HCT116 (cell line): Measurements from ENCODE around the gene PEAK3. TPM values are rescaled to one million over a fixed set of nuclear protein-coding genes. Genes with fewer than 3 reads are reported as not detected.

Experiments
- ATAC-seq: fragments of 200-7000 bp; cut with Tn5 transposase; 2 replicates; pipeline ENCODE4 v1.9.1; 2020; ENCODE audit warnings: mild to moderate bottlenecking, moderate library complexity
- BruUV-seq: library from RNA; stranded (reverse); fragments of 400-500 nt; replicated peaks from 2 replicates; lab custom pipeline; 2021; lab: Mats Ljungman, UMichigan
- CTCF ChIA-PET: fragments of 300-600 bp; sonication (Branson Sonifier 250); formaldehyde crosslinking; loops from one replicate; lab custom pipeline; 2021; ENCODE audit warnings: antibody characterized with exemption; lab: Charles Lee
- POLR2A ChIA-PET: fragments of 300-600, 350-600 bp; sonication (Branson Sonifier 250); formaldehyde crosslinking; loops from one replicate; lab custom pipeline; 2021; ENCODE audit warnings: antibody characterized with exemption; lab: Charles Lee
- RAD21 ChIA-PET, 2 experiments: fragments of 300-600 bp; sonication (Branson Sonifier 250); formaldehyde crosslinking; loops; one replicate each; lab custom pipeline; 2023; ENCODE audit warnings: low total read pairs in 2 of 2; ENCODE audit not compliant: uncharacterized antibody in 2 of 2, unreplicated experiment in 2 of 2, low non-redundant PET in 1 of 2; lab: Charles Lee
- DNase-seq: peaks from one replicate; pipeline ENCODE4 v3.0.0-alpha.2; 2010; ENCODE audit warnings: low read depth, low spot score
- H2AFZ ChIP-seq: fragments of 200-600 bp; shearing (Covaris generic), sonication (generic); 2 replicates; pipeline ENCODE4 v1.6.1; 2017; ENCODE audit warnings: low read depth, mixed run types, mixed read lengths, antibody characterized with exemption, low read length; ENCODE audit not compliant: poor library complexity, severe bottlenecking
- H3K27ac ChIP-seq: 2 replicates; pipeline ENCODE4 v1.5.1; 2012; ENCODE audit warnings: low read depth, low read length
- H3K27me3 ChIP-seq: fragments of 200-600 bp; sonication (generic); 2 replicates; pipeline ENCODE4 v1.6.1; 2016; ENCODE audit warnings: mixed run types, low read length, mixed read lengths; ENCODE audit not compliant: insufficient read depth
- H3K36me3 ChIP-seq, 2 experiments: fragments of 200-500 bp in 1 of 2; fragments of 200-600 bp in 1 of 2; sonication (Bioruptor generic) in 1 of 2; sonication (generic) in 1 of 2; 2 replicates each; pipeline versions ENCODE4 v1.5.1 to v1.6.1; 2014 to 2016; ENCODE audit warnings: low read length in 2 of 2, inconsistent platforms in 1 of 2, mixed read lengths in 1 of 2, mixed run types in 1 of 2; ENCODE audit not compliant: insufficient read depth in 2 of 2, control insufficient read depth in 1 of 2
- H3K4me1 ChIP-seq, 2 experiments: fragments of 200-600 bp in 1 of 2; sonication (generic) in 1 of 2; 2 replicates each; pipeline versions ENCODE4 v1.5.1 to v1.6.1; 2012 to 2017; ENCODE audit warnings: low read length in 2 of 2, inconsistent platforms in 1 of 2, mild to moderate bottlenecking in 1 of 2, mixed read lengths in 1 of 2, mixed run types in 1 of 2, moderate library complexity in 1 of 2; ENCODE audit not compliant: insufficient read depth in 2 of 2, control insufficient read depth in 1 of 2
- H3K4me2 ChIP-seq: fragments of 200-600 bp; sonication (generic); 2 replicates; pipeline ENCODE4 v1.6.1; 2017; ENCODE audit warnings: mixed run types, low read length, mixed read lengths
- H3K4me3 ChIP-seq, 2 experiments: fragments of 200-600 bp in 1 of 2; sonication (generic) in 1 of 2; replicated peaks in 1 of 2; 2 replicates each; pipeline ENCODE4 v1.5.1; 2011 to 2016; ENCODE audit warnings: low read length in 2 of 2, control low read depth in 1 of 2, low read depth in 1 of 2, mild to moderate bottlenecking in 1 of 2, mixed read lengths in 1 of 2, mixed run types in 1 of 2
- H3K79me2 ChIP-seq: fragments of 200-600 bp; sonication (generic); 2 replicates; pipeline ENCODE4 v1.6.1; 2017; ENCODE audit warnings: mild to moderate bottlenecking, mixed run types, low read length, moderate library complexity, mixed read lengths; ENCODE audit not compliant: insufficient read depth
- H3K9ac ChIP-seq: fragments of 200-600 bp; sonication (generic); 2 replicates; pipeline ENCODE4 v1.6.1; 2016; ENCODE audit warnings: low read length, mixed read lengths
- H3K9me2 ChIP-seq: fragments of 200-600 bp; sonication (generic), shearing (Covaris generic); 2 replicates; pipeline ENCODE4 v1.6.1; 2017; ENCODE audit warnings: mixed run types, mild to moderate bottlenecking, moderate library complexity; ENCODE audit not compliant: insufficient read depth
- H3K9me3 ChIP-seq, 2 experiments: fragments of 200-500 bp in 1 of 2; fragments of 200-600 bp in 1 of 2; sonication (Bioruptor generic) in 1 of 2; sonication (generic) in 1 of 2; 2 replicates each; pipeline ENCODE4 v1.6.1; 2014 to 2017; ENCODE audit warnings: low read length in 2 of 2, mixed read lengths in 2 of 2, inconsistent platforms in 1 of 2, low read depth in 1 of 2, mild to moderate bottlenecking in 1 of 2, mixed run types in 1 of 2, moderate library complexity in 1 of 2; ENCODE audit not compliant: control insufficient read depth in 1 of 2, insufficient read depth in 1 of 2
- H4K20me1 ChIP-seq: fragments of 200-600 bp; sonication (generic), shearing (Covaris generic); 2 replicates; pipeline ENCODE4 v1.6.1; 2017; ENCODE audit warnings: mixed run types, mild to moderate bottlenecking, moderate library complexity; ENCODE audit not compliant: insufficient read depth
- ATF3 ChIP-seq: IDR thresholded peaks from 2 replicates; pipeline ENCODE4 v1.6.1; 2012
- MAX ChIP-seq: IDR thresholded peaks from 2 replicates; pipeline ENCODE4 v1.6.1; 2012
- TCF7L2 ChIP-seq: IDR thresholded peaks from 2 replicates; pipeline ENCODE4 v1.7.0; 2011; ENCODE audit warnings: borderline replicate concordance, inconsistent platforms; ENCODE audit not compliant: insufficient read depth, insufficient read length; ENCODE audit errors: extremely low read depth
- YY1 ChIP-seq: IDR thresholded peaks from 2 replicates; pipeline ENCODE4 v1.6.1; 2011; ENCODE audit warnings: low read length, low read depth, moderate library complexity, mild to moderate bottlenecking; ENCODE audit not compliant: insufficient replicate concordance; ENCODE audit errors: extremely low read depth
- intact Hi-C: fragments of 100-400 bp; cut with micrococcal nuclease; formaldehyde crosslinking; loops from 2 replicates; pipeline ENCODE4 v1.10.0; 2022
- total RNA-seq: library from RNA; stranded (reverse); gene quantifications from one replicate; pipeline ENCODE4 v1.2.1, GENCODE V29; 2021; ENCODE audit not compliant: unreplicated experiment
- TF ChIP-seq, protein P1 (sequence below): IDR thresholded peaks from 2 replicates; pipeline ENCODE4 v1.6.1; 2012; ENCODE audit warnings: low read depth

Gene PEAK3
- total RNA-seq, 1 experiment from 2014 or later, result not detected

DNA sequence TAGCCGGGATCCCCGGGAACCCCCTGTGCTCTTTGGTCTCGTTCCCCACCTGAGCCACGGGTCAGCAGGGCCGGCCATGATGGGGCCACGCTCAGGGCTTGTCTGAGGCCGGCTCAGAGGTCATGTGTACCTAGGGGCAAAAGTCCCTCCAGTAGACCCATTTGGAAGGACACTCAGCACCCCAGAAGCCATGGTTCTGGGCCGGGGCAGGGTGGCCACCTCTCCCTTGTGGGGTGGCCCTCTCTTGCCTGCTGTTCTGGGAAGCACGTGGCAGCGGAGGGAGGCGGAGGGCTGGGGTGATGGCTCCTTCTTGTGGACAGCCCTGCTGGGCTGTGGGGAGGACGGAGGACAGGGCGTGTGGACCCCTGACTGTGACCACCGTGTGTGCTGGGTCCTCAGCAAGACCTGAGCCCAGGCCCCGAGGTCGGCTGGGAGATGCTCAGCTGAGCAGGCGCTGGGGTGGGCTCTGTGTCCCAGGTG lies 6.4 kb upstream of the PEAK3 start:
- no peak for DNase-seq
- no peak overlapping the region for H3K9ac ChIP-seq
- ChIA-PET CTCF (no interaction called here), POLR2A (no interaction called here), RAD21 (no interaction called here)
- intact Hi-C loops, result no loop called here
- H3K9me2 ChIP-seq, result no peaks in the 10 kb centered on the region
- H3K36me3 ChIP-seq, result no peaks in the 10 kb centered on the region
- no peak overlapping the region for H3K4me3 ChIP-seq
- no peaks in the 10 kb centered on the region for H4K20me1 ChIP-seq
- H3K79me2 ChIP-seq, result no peaks in the 10 kb centered on the region
- no peaks in the 10 kb centered on the region for H3K27me3 ChIP-seq
- no peak overlapping the region for H2AFZ ChIP-seq
- no peak for ATAC-seq
- no peaks in the 10 kb centered on the region for H3K4me1 ChIP-seq
- no peaks in the 10 kb centered on the region for H3K9me3 ChIP-seq
- no TSS peak for BruUV-seq
- TF ChIP-seq ATF3, result no peak
- TF ChIP-seq MAX, result no peak
- no peak for TF ChIP-seq TCF7L2
- TF ChIP-seq, protein P1, sequence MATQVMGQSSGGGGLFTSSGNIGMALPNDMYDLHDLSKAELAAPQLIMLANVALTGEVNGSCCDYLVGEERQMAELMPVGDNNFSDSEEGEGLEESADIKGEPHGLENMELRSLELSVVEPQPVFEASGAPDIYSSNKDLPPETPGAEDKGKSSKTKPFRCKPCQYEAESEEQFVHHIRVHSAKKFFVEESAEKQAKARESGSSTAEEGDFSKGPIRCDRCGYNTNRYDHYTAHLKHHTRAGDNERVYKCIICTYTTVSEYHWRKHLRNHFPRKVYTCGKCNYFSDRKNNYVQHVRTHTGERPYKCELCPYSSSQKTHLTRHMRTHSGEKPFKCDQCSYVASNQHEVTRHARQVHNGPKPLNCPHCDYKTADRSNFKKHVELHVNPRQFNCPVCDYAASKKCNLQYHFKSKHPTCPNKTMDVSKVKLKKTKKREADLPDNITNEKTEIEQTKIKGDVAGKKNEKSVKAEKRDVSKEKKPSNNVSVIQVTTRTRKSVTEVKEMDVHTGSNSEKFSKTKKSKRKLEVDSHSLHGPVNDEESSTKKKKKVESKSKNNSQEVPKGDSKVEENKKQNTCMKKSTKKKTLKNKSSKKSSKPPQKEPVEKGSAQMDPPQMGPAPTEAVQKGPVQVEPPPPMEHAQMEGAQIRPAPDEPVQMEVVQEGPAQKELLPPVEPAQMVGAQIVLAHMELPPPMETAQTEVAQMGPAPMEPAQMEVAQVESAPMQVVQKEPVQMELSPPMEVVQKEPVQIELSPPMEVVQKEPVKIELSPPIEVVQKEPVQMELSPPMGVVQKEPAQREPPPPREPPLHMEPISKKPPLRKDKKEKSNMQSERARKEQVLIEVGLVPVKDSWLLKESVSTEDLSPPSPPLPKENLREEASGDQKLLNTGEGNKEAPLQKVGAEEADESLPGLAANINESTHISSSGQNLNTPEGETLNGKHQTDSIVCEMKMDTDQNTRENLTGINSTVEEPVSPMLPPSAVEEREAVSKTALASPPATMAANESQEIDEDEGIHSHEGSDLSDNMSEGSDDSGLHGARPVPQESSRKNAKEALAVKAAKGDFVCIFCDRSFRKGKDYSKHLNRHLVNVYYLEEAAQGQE, result no peak
- no peak for TF ChIP-seq YY1
- H3K27ac ChIP-seq, result no peak overlapping the region
- H3K4me2 ChIP-seq, result no peak overlapping the region
